Muscle of leg (tissue), 11 donors: ENCODE data around the gene DUSP3. TPM values are rescaled to one million over a fixed set of nuclear protein-coding genes. Genes with fewer than 3 reads are reported as not detected.
A peak's percentile ranks its signal among the peaks of the same experiment; 100 is the strongest.

Source experiments
- DNase-seq: peaks from one replicate; pipeline ENCODE4 v3.0.0; 2013
- H3K27ac ChIP-seq: one replicate; pipeline ENCODE4 v1.5.1; 2013; ENCODE audit warnings: mild to moderate bottlenecking, low read length, control low read depth
- H3K27me3 ChIP-seq: one replicate; pipeline ENCODE4 v1.6.1; 2013; ENCODE audit warnings: low read length; ENCODE audit not compliant: control insufficient read depth, insufficient read depth
- H3K36me3 ChIP-seq: one replicate; pipeline ENCODE4 v1.6.1; 2013; ENCODE audit warnings: low read length; ENCODE audit not compliant: control insufficient read depth, insufficient read depth
- H3K4me1 ChIP-seq: one replicate; pipeline ENCODE4 v1.6.1; 2013; ENCODE audit warnings: low read length; ENCODE audit not compliant: control insufficient read depth, insufficient read depth
- H3K4me3 ChIP-seq: one replicate; pipeline ENCODE4 v1.5.1; 2013; ENCODE audit warnings: low read length, control low read depth
- H3K9me3 ChIP-seq: replicated peaks from 2 replicates; pipeline ENCODE4 v1.6.1; 2013; ENCODE audit warnings: low read depth, low read length; ENCODE audit not compliant: control insufficient read depth
- WGBS: methylation state at CpG from one replicate; pipeline ENCODE4 v1.1.5; 2013; ENCODE audit warnings: missing lambda C conversion rate; ENCODE audit not compliant: insufficient coverage; 5-methylcytosine and 5-hydroxymethylcytosine counted together
- polyA plus RNA-seq, 8 donors: library from polyadenylated mRNA; unstranded; fragments of 120-200 nt; gene quantifications; one replicate each; pipeline versions ENCODE4 v1.2.1 to v1.2.3, GENCODE V29; 2013; ENCODE audit warnings: inconsistent platforms in 1 of 8, low replicate concordance in 1 of 8; ENCODE audit not compliant: insufficient read length in 8 of 8, insufficient read depth in 1 of 8
- total RNA-seq: library from RNA; stranded (reverse); fragments of 120-200 nt; gene quantifications from one replicate; pipeline ENCODE4 v1.2.4, GENCODE V29; 2013

The DUSP3 gene
- total and polyA plus RNA-seq, 9 donors: 52.2 to 72.6 (median 64.9) TPM

DNA sequence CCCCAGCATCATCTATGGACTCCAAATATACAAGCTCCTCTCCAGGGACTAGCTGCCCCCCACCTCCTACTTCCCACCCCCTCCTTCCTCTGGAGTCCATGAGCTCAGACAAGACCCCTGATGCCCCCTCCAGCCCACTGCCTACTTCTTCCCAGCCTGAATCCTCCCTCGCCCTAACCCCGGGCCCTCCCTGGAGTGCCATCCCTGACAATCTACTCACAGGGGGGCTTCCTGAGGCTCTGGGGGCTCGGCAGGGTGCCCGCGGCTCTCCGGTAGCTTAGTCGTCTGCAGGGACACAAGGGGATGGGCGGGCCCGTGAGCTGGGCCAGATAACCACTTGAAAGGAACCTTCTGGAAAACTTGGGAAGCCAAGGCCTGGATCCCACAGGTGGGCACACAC is 39.0 kb upstream of the DUSP3 start:
- Histone ChIP-seq H3K36me3 (peaks cover 31% of the 10 kb centered on the region), H3K27me3 (no peaks in the 10 kb centered on the region), H3K27ac (no peak overlapping the region), H3K4me3 (no peak overlapping the region), H3K9me3 (no peaks in the 10 kb centered on the region), H3K4me1 (no peaks in the 10 kb centered on the region)
- WGBS: 80% methylated on average over 9 of the region's 9 CpGs
- DNase-seq: no peak

DNA sequence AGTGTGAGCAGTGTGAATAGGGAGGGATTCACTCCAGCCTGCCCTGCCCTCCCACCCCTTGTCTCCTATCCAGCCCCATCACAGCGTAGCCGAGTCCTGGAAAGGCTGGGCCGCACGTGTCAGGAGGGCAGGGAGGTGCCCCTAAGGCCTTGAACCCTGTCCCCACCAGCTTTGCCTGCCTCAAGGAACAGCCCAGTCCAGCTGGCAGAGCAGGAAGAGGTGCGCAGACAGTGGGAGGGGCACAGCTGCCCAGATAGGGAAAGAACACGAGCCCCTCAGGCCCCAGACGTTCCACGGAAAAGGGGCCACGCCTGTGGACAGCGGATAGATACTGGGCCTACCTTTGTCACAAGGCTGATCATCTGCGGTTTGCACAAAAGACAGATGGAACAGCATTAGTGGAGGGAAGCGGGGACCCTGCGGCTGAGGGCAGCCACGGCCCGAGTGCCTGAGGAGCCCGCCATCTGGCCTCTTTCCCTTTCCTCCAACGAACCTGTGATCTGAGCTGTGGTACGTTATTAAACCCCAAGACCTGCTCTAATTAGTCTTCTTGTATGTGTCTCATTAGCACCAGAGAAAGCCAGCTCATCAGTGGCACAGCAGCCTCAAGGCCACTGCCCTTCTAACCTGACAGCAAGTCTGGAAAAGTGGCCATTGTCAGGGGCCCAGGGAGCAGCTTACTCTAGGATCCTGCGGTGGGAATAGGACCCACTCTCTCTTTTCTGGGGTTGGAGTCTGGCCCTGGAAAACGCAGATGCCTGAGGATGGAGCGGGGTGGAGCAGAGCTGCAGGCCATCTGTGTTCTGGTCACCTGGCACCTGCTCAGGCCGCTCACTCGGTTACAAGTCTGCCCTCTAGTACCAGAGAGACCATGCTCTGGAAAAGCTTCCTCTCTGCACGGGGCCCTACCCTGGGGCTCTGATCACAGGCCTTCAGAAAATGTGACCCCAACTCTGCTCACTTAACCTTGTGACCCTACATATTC is 37.9 kb upstream of the DUSP3 start:
- H3K27me3 ChIP-seq: no peaks in the 10 kb centered on the region
- no peak overlapping the region for H3K4me3 ChIP-seq
- no peaks in the 10 kb centered on the region for H3K4me1 ChIP-seq
- H3K27ac ChIP-seq: no peak overlapping the region
- WGBS: 75% methylated on average over 24 of the region's 24 CpGs
- no peaks in the 10 kb centered on the region for H3K9me3 ChIP-seq
- no peak for DNase-seq
- H3K36me3 ChIP-seq: peaks cover 33% of the 10 kb centered on the region

DNA sequence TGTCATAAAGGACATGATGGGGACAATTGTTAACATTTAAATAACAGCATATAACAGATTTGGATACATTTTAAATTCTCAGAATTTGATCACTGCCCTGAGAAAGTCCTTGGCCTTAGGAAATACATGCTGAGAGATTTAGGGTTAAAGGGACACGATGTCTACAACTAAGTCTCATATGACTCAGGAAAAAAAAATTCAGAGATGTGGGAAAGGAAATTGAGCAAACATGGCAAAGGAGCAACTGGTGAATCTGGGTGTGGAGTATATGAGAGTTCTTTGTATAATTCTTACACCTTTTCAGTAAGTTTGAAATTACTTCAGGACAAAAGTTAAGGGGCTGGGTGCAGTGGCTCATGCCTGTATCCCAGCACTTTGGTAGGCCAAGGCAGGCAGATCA is 35.9 kb upstream of the DUSP3 start:
- Histone ChIP-seq H3K27ac (no peak overlapping the region), H3K4me1 (no peaks in the 10 kb centered on the region), H3K4me3 (no peak overlapping the region), H3K27me3 (no peaks in the 10 kb centered on the region), H3K9me3 (no peaks in the 10 kb centered on the region), H3K36me3 (peaks cover 33% of the 10 kb centered on the region)
- no CpG with 5 or more reads among the region's 1 CpG for WGBS
- no peak for DNase-seq

DNA sequence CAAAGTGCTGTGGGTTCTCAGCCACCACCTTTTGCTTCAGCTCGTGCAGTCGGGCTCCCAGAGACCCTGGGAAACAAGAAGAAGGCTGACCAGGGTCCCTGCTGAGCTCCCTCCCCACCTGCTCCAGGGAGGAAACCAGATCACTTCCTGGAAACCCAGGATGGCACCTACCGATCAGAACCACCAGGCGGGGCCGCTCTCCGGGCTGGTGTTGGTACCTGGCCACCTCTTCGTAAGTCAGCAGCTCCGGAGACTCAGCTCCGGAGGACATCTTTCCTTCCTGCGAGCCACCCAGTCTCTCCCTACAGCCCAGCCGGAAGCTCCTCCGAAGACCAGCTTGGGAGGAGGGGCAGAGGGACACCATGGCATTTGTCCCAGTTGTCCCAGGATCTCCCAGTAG is 35.2 kb upstream of the DUSP3 start:
- Histone ChIP-seq H3K27me3 (no peaks in the 10 kb centered on the region), H3K4me1 (no peaks in the 10 kb centered on the region), H3K4me3 (no peak overlapping the region), H3K9me3 (no peaks in the 10 kb centered on the region), H3K36me3 (peaks cover 35% of the 10 kb centered on the region), H3K27ac (no peak overlapping the region)
- 83% methylated on average over 8 of the region's 12 CpGs for WGBS
- no peak for DNase-seq

DNA sequence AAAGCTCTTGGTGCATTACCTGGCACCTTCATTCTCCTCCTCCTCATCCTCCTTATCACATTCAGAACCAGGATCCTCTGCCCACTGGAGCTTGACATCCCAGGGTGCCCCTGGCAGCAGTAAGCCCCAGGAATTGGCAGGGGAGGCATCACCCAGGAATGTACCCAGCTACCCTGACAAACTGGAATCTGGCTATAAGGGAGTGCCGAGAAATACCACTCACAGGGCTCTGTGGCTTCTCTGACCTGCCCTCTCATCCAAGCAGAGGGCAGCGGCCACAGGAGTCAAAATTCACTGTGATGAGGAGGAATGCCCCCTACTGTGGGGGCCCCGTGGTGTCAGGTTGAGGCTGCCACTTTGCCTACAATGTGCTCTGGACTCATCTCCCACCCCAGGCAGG is 34.6 kb upstream of the DUSP3 start:
- H3K4me1 ChIP-seq: no peaks in the 10 kb centered on the region
- DNase-seq: no peak
- H3K27ac ChIP-seq: no peak overlapping the region
- WGBS: no CpG with 5 or more reads among the region's 3 CpGs
- H3K36me3 ChIP-seq: peaks cover 40% of the 10 kb centered on the region
- no peak overlapping the region for H3K4me3 ChIP-seq
- no peaks in the 10 kb centered on the region for H3K9me3 ChIP-seq
- H3K27me3 ChIP-seq: no peaks in the 10 kb centered on the region

DNA sequence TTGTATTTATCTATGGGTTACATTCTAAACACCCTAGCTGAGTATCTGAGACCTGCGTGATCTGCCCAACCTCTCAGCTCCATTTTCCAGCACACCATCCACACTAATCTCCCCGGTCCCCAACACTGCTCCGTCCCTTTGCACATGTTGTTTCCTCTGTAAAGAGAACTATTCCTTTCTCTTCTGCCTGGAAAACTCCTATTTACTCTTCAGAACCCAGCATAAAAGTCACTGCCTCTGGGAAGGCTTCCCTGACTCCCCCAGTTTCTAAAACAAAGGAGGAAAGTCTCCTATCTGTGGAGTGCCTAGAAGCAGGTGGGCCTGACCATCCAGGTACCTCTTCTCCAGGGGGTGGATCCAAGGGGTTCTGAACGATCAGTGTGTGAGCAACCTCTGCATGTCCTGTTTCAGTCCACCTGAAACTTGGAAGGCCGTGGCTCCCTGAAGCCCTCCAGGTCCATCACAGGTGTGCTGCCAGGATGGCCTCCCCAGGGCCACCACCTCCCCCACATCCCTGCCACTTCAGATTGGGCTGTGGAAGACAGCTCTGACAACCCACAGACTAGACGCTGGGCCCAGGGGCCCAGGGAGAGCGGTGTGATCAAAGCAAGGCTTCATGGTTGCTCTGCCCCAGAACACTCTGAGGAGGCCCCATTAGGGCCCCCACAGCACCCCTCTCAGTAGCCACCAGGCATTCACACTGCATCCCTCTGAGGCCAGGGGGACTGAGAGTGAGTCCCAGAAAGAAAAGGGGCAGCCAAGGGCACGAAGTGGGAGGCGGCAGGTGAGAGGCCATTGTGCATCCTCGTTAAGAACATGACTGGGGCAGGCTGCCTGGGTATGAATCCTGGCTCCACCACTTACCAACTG is 33.9 kb upstream of the DUSP3 start:
- peaks cover 36% of the 10 kb centered on the region for H3K36me3 ChIP-seq
- no peak overlapping the region for H3K27ac ChIP-seq
- DNase-seq: no peak
- 92% methylated on average over 5 of the region's 10 CpGs for WGBS
- H3K27me3 ChIP-seq: no peaks in the 10 kb centered on the region
- no peaks in the 10 kb centered on the region for H3K4me1 ChIP-seq
- H3K4me3 ChIP-seq: no peak overlapping the region
- H3K9me3 ChIP-seq: no peaks in the 10 kb centered on the region

DNA sequence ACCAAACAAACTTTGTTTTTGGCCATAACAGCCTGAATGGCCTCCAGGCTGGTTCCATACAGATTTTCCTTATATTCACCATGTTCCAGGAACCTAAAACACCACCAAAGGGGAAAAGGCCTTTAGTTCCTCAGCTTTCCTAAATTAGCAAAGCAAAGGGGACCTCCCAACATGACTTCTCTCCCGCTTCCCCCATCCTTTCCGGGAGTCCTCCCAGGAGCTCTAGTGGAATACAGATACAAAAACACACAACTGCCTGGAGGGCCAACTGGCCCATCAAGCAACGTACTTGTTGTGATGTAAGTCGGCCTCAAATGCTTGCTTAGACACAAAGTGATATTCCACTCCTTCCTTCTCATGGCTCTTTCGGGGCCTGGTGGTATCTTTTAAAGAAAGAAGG is 32.0 kb upstream of the DUSP3 start:
- H3K4me1 ChIP-seq: no peaks in the 10 kb centered on the region
- H3K4me3 ChIP-seq: no peak overlapping the region
- H3K27ac ChIP-seq: no peak overlapping the region
- DNase-seq: no peak
- H3K9me3 ChIP-seq: no peaks in the 10 kb centered on the region
- H3K27me3 ChIP-seq: no peaks in the 10 kb centered on the region
- no CpG with 5 or more reads among the region's 5 CpGs for WGBS
- peaks cover 26% of the 10 kb centered on the region for H3K36me3 ChIP-seq

DNA sequence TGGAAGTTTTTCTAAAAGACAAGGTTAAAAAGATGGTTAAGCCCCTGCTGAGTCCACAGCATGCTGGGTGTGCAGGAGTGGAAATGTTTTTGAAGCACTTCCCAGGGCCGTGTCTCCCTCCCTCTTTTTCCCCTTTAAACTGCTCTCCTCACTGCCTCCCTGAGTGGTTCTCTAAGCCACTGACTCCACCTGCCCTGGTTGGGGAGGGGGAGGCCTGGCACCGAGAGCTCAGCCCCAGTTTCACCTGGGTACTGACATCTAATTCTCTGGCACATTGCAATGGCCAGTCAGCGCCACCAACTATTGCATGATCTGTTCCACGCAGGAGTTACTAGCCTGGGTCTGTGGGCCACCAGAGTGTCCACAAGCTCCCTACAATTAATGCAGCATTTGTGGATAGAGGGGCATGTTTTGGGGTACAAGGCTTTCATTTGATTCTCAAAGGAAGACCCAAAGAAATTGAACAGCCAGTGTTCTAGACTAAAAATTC is 31.5 kb upstream of the DUSP3 start:
- no peak overlapping the region for H3K4me3 ChIP-seq
- H3K27me3 ChIP-seq: no peaks in the 10 kb centered on the region
- DNase-seq: no peak
- no peak overlapping the region for H3K27ac ChIP-seq
- no peaks in the 10 kb centered on the region for H3K9me3 ChIP-seq
- WGBS: no CpG with 5 or more reads among the region's 4 CpGs
- no peaks in the 10 kb centered on the region for H3K4me1 ChIP-seq
- peaks cover 26% of the 10 kb centered on the region for H3K36me3 ChIP-seq

DNA sequence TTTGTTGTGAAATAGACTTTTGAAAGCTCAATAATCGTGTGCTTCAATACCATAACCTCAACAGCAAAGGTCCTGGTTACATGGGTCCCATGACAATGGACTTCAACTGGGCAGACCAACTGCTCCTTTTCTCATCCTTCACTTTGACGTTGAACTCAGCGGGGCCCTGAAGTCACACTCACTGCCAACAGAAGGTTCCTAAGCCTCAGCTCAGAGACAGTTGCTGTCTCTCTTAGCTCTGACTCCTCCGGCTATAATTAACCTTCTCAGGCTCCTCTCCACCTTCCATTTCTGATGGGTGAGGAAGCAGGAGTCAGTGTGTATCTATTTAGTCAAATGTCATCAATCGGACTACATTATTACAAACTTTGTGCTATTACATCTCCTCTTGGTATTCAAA is 30.3 kb upstream of the DUSP3 start:
- H3K36me3 ChIP-seq: peaks cover 22% of the 10 kb centered on the region

DNA sequence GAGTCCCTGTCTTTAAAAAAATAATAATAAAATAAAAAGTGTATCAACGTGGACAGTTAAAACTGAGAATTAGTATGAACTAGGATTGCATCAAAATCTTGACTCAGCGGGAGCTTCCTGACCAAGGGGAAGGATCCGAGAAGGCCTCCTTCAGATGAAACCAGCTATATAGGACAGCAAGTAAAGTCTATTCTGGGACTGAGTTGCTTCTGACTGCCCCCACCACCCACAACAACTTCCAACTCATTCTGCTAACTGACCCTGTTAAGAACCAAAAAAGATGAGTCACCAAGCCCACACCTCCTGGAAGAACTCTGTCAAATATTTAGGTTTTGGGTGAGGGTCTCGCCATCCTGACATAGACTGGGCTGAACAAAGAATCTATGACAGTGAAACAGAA is 29.3 kb upstream of the DUSP3 start:
- H3K9me3 ChIP-seq: no peaks in the 10 kb centered on the region
- no peak overlapping the region for H3K27ac ChIP-seq
- no CpG with 5 or more reads among the region's 4 CpGs for WGBS
- peaks cover 12% of the 10 kb centered on the region for H3K36me3 ChIP-seq
- H3K4me3 ChIP-seq: no peak overlapping the region
- peaks cover 5% of the 10 kb centered on the region for H3K4me1 ChIP-seq
- H3K27me3 ChIP-seq: no peaks in the 10 kb centered on the region
- no peak for DNase-seq

More for the DNA sequence above, 30.3 kb upstream of the DUSP3 start:
- no peaks in the 10 kb centered on the region for H3K9me3 ChIP-seq
- H3K4me3 ChIP-seq: no peak overlapping the region
- H3K4me1 ChIP-seq: no peaks in the 10 kb centered on the region
- no peaks in the 10 kb centered on the region for H3K27me3 ChIP-seq
- H3K27ac ChIP-seq: no peak overlapping the region
- 96% methylated on average over 3 of the region's 5 CpGs for WGBS
- DNase-seq: peak; percentile 13
